Dermis blood vessel endothelial cell (primary cell): ENCODE data around the gene TMOD4. TPM values are rescaled to one million over a fixed set of nuclear protein-coding genes. Genes with fewer than 3 reads are reported as not detected.
"Not testable (repeated sequence)": the region's sequence is repeated elsewhere in the genome, so short reads cannot be mapped to it uniquely, and the experiment has no call there.

ENCODE experiments used
- DNase-seq: peaks from one replicate; pipeline ENCODE4 v3.0.0; 2010
- total RNA-seq: library from RNA; depleted of rRNA; stranded (reverse); fragments of >200 nt; gene quantifications from 2 replicates; pipeline ENCODE4 v1.2.3, GENCODE V29; 2014

TMOD4 gene
- total RNA-seq: 0.56 TPM in 1 of 2 replicates, not detected in the other

GRCh38 chr1:151175863-151176262 is at the start of gene TMOD4:
Gene TMOD4 (minus strand): TSS chr1:151175981. CDS start chr1:151174875, 1,106 bp downstream.
- peak; percentile 58 for DNase-seq

- no peak for DNase-seq
Measured at GRCh38 chr1:151222130-151222529, 46.3 kb upstream of the TMOD4 start.

GRCh38 chr1:151221616-151222015 is 45.8 kb upstream of the TMOD4 start:
- no peak for DNase-seq

GRCh38 chr1:151213560-151213959 is 37.8 kb upstream of the TMOD4 start:
- no peak for DNase-seq

GRCh38 chr1:151211972-151212705 is 36.4 kb upstream of the TMOD4 start:
- DNase-seq: no peak

- no peak for DNase-seq
Measured at GRCh38 chr1:151210830-151211229, 35.0 kb upstream of the TMOD4 start.

GRCh38 chr1:151205381-151205965 is 29.7 kb upstream of the TMOD4 start:
- DNase-seq: not testable (repeated sequence)

GRCh38 chr1:151199873-151200581 is 24.2 kb upstream of the TMOD4 start:
- peak; percentile 55 for DNase-seq

- peak; percentile 99 for DNase-seq
Measured at GRCh38 chr1:151198254-151199127, 22.7 kb upstream of the TMOD4 start, which contains the start of gene PIP5K1A. Gene PIP5K1A (plus strand): TSS chr1:151198552. CDS start chr1:151198997, 445 bp downstream.

GRCh38 chr1:151197863-151198253 is 22.1 kb upstream of the TMOD4 start:
- DNase-seq: no peak

- peak; percentile 92 for DNase-seq
Measured at GRCh38 chr1:151196292-151196800, 20.6 kb upstream of the TMOD4 start.

GRCh38 chr1:151194894-151195594 is 19.3 kb upstream of the TMOD4 start:
- peak; percentile 90 for DNase-seq

GRCh38 chr1:151193856-151194255 is 18.1 kb upstream of the TMOD4 start:
- DNase-seq: no peak

GRCh38 chr1:151193304-151193703 is 17.5 kb upstream of the TMOD4 start:
- DNase-seq: no peak

- DNase-seq: no peak
Measured at GRCh38 chr1:151192047-151192446, 16.3 kb upstream of the TMOD4 start.

GRCh38 chr1:151189637-151190445 is 14.1 kb upstream of the TMOD4 start, which contains the start of gene VPS72:
Gene VPS72 (minus strand): TSS chr1:151190197. CDS start chr1:151190121, 76 bp downstream.
- DNase-seq: peak; percentile 92

- not testable (repeated sequence) for DNase-seq
Measured at GRCh38 chr1:151188667-151189066, 12.9 kb upstream of the TMOD4 start.

GRCh38 chr1:151187205-151187604 is 11.4 kb upstream of the TMOD4 start:
- DNase-seq: peak; percentile 28

GRCh38 chr1:151184211-151184610 is 8.4 kb upstream of the TMOD4 start:
- no peak for DNase-seq

GRCh38 chr1:151176514-151177045 is 799 bp upstream of the TMOD4 start:
- no peak for DNase-seq
